HL-60 (cell line): ENCODE measurements around the gene TAOK2.

Experiments
- TF ChIP-seq, protein P1 (sequence below): IDR thresholded peaks from one replicate; pipeline ENCODE4 v1.5.1; 2011; ENCODE audit warnings: low read length, control low read depth, inconsistent platforms; ENCODE audit not compliant: insufficient read depth
- TF ChIP-seq, protein P2 (sequence below): IDR thresholded peaks from 2 replicates; pipeline ENCODE4 v1.6.1; 2012; ENCODE audit warnings: low read depth; ENCODE audit not compliant: insufficient replicate concordance

DNA sequence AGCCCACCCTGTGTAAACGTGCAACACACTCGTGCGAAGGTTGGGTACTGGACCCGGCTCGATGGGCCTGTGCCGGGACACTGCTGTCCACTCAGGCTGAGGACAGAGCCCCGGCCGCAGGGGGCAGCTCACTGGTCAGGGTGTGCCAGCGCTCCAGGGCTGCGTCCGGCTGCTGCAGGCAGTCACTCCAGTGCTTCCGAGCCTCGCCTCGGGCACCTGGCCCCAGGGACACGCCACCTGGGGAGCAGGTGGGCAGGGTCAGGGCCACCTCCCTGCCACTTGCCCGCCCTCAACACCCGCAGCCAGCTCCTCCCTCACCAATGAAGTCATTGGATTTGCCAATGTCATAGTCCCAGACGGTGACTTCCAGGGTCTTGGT lies 32.4 kb downstream of the TAOK2 start:
- TF ChIP-seq, protein P1, sequence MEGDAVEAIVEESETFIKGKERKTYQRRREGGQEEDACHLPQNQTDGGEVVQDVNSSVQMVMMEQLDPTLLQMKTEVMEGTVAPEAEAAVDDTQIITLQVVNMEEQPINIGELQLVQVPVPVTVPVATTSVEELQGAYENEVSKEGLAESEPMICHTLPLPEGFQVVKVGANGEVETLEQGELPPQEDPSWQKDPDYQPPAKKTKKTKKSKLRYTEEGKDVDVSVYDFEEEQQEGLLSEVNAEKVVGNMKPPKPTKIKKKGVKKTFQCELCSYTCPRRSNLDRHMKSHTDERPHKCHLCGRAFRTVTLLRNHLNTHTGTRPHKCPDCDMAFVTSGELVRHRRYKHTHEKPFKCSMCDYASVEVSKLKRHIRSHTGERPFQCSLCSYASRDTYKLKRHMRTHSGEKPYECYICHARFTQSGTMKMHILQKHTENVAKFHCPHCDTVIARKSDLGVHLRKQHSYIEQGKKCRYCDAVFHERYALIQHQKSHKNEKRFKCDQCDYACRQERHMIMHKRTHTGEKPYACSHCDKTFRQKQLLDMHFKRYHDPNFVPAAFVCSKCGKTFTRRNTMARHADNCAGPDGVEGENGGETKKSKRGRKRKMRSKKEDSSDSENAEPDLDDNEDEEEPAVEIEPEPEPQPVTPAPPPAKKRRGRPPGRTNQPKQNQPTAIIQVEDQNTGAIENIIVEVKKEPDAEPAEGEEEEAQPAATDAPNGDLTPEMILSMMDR, result no peak
- TF ChIP-seq, protein P2, sequence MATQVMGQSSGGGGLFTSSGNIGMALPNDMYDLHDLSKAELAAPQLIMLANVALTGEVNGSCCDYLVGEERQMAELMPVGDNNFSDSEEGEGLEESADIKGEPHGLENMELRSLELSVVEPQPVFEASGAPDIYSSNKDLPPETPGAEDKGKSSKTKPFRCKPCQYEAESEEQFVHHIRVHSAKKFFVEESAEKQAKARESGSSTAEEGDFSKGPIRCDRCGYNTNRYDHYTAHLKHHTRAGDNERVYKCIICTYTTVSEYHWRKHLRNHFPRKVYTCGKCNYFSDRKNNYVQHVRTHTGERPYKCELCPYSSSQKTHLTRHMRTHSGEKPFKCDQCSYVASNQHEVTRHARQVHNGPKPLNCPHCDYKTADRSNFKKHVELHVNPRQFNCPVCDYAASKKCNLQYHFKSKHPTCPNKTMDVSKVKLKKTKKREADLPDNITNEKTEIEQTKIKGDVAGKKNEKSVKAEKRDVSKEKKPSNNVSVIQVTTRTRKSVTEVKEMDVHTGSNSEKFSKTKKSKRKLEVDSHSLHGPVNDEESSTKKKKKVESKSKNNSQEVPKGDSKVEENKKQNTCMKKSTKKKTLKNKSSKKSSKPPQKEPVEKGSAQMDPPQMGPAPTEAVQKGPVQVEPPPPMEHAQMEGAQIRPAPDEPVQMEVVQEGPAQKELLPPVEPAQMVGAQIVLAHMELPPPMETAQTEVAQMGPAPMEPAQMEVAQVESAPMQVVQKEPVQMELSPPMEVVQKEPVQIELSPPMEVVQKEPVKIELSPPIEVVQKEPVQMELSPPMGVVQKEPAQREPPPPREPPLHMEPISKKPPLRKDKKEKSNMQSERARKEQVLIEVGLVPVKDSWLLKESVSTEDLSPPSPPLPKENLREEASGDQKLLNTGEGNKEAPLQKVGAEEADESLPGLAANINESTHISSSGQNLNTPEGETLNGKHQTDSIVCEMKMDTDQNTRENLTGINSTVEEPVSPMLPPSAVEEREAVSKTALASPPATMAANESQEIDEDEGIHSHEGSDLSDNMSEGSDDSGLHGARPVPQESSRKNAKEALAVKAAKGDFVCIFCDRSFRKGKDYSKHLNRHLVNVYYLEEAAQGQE, result no peak
